ENCODE data around the gene MMP23B.

DNA sequence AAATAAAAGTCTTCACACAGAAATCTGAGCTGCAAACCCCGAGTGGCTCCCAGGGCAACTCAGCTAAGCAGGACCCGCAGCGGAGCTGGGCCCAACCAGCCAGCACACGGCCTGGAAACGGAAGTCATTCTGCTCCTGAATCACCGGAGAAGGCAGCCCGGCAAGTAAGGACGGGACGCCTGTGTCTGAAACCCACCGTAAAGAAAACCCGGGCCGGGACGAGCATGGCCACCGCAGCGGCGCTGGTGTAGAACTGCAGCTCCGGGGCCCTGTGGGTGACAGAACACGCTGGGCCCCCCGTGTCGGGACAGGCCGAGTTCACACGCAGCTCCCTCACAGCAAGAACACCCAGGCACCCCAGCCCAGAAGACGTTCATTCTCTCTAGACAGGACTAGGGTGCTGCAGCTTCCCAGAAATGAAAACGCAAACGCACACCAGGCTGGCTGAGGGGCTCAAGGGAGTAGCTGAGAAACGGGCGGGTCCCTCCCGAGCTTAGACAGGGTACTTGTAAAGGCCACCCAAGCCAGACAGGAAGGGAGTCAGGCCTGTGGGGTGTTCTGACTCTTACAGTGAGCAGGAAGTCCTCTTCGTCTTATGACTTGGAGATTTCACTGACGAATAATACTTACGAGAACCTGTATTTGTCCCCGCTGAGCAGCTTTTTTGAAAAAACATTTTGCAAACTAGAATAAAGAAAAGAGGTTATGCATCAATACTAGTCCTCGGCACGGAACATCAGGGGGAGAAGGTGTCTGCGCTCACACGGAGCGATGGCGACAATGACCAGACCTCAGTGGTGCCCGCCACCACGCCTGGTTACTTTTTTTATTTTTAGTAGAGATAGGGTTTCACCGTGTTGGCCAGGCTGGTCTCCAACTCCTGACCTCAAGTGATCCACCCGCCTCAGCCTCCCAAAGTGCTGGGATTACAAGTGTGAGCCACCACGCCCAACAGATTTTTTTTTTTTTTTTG, 37.8 kb downstream of the MMP23B start:
- TF ChIP-seq, protein P1, sequence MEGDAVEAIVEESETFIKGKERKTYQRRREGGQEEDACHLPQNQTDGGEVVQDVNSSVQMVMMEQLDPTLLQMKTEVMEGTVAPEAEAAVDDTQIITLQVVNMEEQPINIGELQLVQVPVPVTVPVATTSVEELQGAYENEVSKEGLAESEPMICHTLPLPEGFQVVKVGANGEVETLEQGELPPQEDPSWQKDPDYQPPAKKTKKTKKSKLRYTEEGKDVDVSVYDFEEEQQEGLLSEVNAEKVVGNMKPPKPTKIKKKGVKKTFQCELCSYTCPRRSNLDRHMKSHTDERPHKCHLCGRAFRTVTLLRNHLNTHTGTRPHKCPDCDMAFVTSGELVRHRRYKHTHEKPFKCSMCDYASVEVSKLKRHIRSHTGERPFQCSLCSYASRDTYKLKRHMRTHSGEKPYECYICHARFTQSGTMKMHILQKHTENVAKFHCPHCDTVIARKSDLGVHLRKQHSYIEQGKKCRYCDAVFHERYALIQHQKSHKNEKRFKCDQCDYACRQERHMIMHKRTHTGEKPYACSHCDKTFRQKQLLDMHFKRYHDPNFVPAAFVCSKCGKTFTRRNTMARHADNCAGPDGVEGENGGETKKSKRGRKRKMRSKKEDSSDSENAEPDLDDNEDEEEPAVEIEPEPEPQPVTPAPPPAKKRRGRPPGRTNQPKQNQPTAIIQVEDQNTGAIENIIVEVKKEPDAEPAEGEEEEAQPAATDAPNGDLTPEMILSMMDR (IDR thresholded peaks at IDR 0.05): no peak
- no peak for TF ChIP-seq POLR2A (IDR thresholded peaks at IDR 0.05)

Data from gastroesophageal sphincter (tissue), 3 donors.